CD4-positive, alpha-beta T cell treated with Interleukin-15 for 1 hour (primary cell): ENCODE data around the gene C16orf54.
A peak's percentile ranks its signal among the peaks of the same experiment; 100 is the strongest.
"Not testable (repeated sequence)": the region's sequence is repeated elsewhere in the genome, so short reads cannot be mapped to it uniquely, and the experiment has no call there.

Experiments
- DNase-seq: peaks from one replicate; pipeline ENCODE4 v3.0.0-alpha.2; 2020

Gene C16orf54

GRCh38 chr16:29702269-29702668 is 43.5 kb downstream of the C16orf54 start:
- peak; percentile 49 for DNase-seq

- no peak for DNase-seq
Measured at GRCh38 chr16:29701214-29701555, 44.6 kb downstream of the C16orf54 start.

GRCh38 chr16:29700253-29700987 is 45.4 kb downstream of the C16orf54 start:
- peak; percentile 76 for DNase-seq

- DNase-seq: no peak
Measured at GRCh38 chr16:29699324-29700219, 46.2 kb downstream of the C16orf54 start.

GRCh38 chr16:29698484-29699323 is 47.1 kb downstream of the C16orf54 start:
- DNase-seq: no peak

- no peak for DNase-seq
Measured at GRCh38 chr16:29698042-29698441, 47.7 kb downstream of the C16orf54 start.

GRCh38 chr16:29697391-29697790 is 48.4 kb downstream of the C16orf54 start:
- DNase-seq: no peak

GRCh38 chr16:29696881-29697331 is 48.9 kb downstream of the C16orf54 start:
- DNase-seq: no peak

- DNase-seq: not testable (repeated sequence)
Measured at GRCh38 chr16:29695675-29696074, 50.1 kb downstream of the C16orf54 start.

- DNase-seq: no peak
Measured at GRCh38 chr16:29694384-29695195, 51.2 kb downstream of the C16orf54 start.

- not testable (repeated sequence) for DNase-seq
Measured at GRCh38 chr16:29692606-29693005, 53.2 kb downstream of the C16orf54 start.
